ENCODE measurements around the gene TOMM5.
A peak's percentile ranks its signal among the peaks of the same experiment; 100 is the strongest.
"Not testable (repeated sequence)": the region's sequence is repeated elsewhere in the genome, so short reads cannot be mapped to it uniquely, and the experiment has no call there.

Gene TOMM5

DNA sequence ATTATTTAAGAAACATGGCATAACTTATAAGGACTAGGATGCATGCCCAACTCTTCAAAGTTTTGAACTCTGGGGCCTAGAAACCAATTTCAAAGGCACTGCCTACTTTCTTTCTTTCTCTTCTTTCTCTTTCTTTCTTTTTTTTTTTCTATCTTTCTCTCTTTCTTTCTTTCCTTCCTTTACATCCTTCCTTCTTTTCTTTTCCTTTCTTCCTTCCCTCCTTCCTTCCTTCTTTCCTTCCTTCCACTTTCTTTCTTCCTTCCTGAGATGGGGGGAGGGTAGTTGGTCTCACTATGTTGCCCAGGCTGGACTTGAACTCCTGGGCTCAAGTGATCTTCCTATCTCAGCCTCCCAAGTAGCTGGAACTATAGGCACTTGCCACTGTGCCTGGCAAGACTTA is 15.9 kb upstream of the TOMM5 start:
- Histone ChIP-seq H3K9me3 (ENCODE audit: control insufficient read depth, low read length) (no peaks in the 10 kb centered on the region), H3K9ac (ENCODE audit: low read length) (no peak overlapping the region), H3K4me1 (ENCODE audit: control insufficient read depth, insufficient read depth, low read length) (peaks cover 1% of the 10 kb centered on the region), H3K36me3 (ENCODE audit: control insufficient read depth, insufficient read depth, low read length) (no peaks in the 10 kb centered on the region), H3K4me3 (ENCODE audit: low read length) (no peak overlapping the region), H3K27me3 (ENCODE audit: control insufficient read depth, insufficient read depth, low read length) (no peaks in the 10 kb centered on the region)

- no peaks in the 10 kb centered on the region for H3K9me3 ChIP-seq (ENCODE audit: control insufficient read depth, low read length)
- no peak overlapping the region for H3K9ac ChIP-seq (ENCODE audit: low read length)
- H3K36me3 ChIP-seq (ENCODE audit: control insufficient read depth, insufficient read depth, low read length), result no peaks in the 10 kb centered on the region
- no peaks in the 10 kb centered on the region for H3K27me3 ChIP-seq (ENCODE audit: control insufficient read depth, insufficient read depth, low read length)
- no peak overlapping the region for H3K4me3 ChIP-seq (ENCODE audit: low read length)
- H3K4me1 ChIP-seq (ENCODE audit: control insufficient read depth, insufficient read depth, low read length), result peaks cover 8% of the 10 kb centered on the region
Observed at GRCh38 chr9:37604296-37604695, 11.9 kb upstream of the TOMM5 start.

DNA sequence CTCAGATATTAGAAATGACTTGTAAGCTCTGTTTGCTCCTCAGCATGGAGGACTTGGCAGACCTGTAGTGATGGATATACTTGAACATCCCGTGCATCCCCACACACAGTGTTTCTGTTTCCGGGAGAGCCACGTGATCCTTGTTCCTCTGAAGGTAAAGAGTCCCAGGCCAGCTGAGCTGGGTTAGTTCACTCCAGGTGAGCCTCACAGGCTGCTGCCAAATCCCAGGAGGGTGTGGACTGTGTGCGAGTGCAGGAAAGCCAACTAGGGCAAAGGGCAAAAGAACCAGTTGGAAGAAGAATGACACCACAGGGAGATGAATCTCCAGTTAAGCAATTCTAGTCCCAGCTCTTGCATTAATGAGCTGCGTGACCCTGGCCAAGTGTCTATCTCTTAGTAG is 10.4 kb upstream of the TOMM5 start:
- Histone ChIP-seq H3K4me3 (ENCODE audit: low read length) (no peak overlapping the region), H3K9ac (ENCODE audit: low read length) (no peak overlapping the region), H3K27me3 (ENCODE audit: control insufficient read depth, insufficient read depth, low read length) (no peaks in the 10 kb centered on the region), H3K4me1 (ENCODE audit: control insufficient read depth, insufficient read depth, low read length) (peaks cover 8% of the 10 kb centered on the region), H3K36me3 (ENCODE audit: control insufficient read depth, insufficient read depth, low read length) (no peaks in the 10 kb centered on the region), H3K9me3 (ENCODE audit: control insufficient read depth, low read length) (no peaks in the 10 kb centered on the region)

- not testable (repeated sequence) for H3K27me3 ChIP-seq (ENCODE audit: control insufficient read depth, insufficient read depth, low read length); H3K9me3 ChIP-seq (ENCODE audit: control insufficient read depth, low read length); H3K36me3 ChIP-seq (ENCODE audit: control insufficient read depth, insufficient read depth, low read length); H3K4me1 ChIP-seq (ENCODE audit: control insufficient read depth, insufficient read depth, low read length); H3K9ac ChIP-seq (ENCODE audit: low read length); H3K4me3 ChIP-seq (ENCODE audit: low read length)
Observed at GRCh38 chr9:37602061-37602460, 9.7 kb upstream of the TOMM5 start.

GRCh38 chr9:37596504-37596903 is 4.1 kb upstream of the TOMM5 start:
- Histone ChIP-seq H3K9ac (ENCODE audit: low read length) (no peak overlapping the region), H3K27me3 (ENCODE audit: control insufficient read depth, insufficient read depth, low read length) (peaks cover 5% of the 10 kb centered on the region), H3K36me3 (ENCODE audit: control insufficient read depth, insufficient read depth, low read length) (no peaks in the 10 kb centered on the region), H3K4me1 (ENCODE audit: control insufficient read depth, insufficient read depth, low read length) (no peaks in the 10 kb centered on the region), H3K4me3 (ENCODE audit: low read length) (no peak overlapping the region), H3K9me3 (ENCODE audit: control insufficient read depth, low read length) (no peaks in the 10 kb centered on the region)

- H3K4me3 ChIP-seq (ENCODE audit: low read length), result no peak overlapping the region
- peaks cover 5% of the 10 kb centered on the region for H3K27me3 ChIP-seq (ENCODE audit: control insufficient read depth, insufficient read depth, low read length)
- no peak overlapping the region for H3K9ac ChIP-seq (ENCODE audit: low read length)
- H3K9me3 ChIP-seq (ENCODE audit: control insufficient read depth, low read length), result no peaks in the 10 kb centered on the region
- peaks cover 9% of the 10 kb centered on the region for H3K4me1 ChIP-seq (ENCODE audit: control insufficient read depth, insufficient read depth, low read length)
- no peaks in the 10 kb centered on the region for H3K36me3 ChIP-seq (ENCODE audit: control insufficient read depth, insufficient read depth, low read length)
Observed at GRCh38 chr9:37593883-37594448, 1.6 kb upstream of the TOMM5 start.

DNA sequence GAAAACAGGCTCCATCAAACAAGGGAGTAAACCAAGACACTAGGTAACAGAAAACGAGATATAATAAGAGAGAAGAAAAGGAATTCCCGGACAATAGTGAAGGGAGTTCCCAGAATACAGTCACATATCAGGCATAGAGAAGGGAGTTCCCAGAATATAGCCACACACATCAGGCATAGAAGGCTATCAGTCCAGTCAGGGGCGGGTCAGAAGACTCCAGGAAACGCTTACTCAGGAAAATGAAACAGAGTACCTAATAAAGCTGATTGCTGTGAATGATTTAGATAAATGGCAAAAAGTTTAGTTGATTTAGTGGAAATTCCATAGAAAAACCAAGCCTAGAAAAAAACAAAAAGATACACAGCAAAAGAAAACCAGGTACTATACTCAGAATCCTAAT is 4.9 kb downstream of the TOMM5 start:
- Histone ChIP-seq H3K4me1 (ENCODE audit: control insufficient read depth, insufficient read depth, low read length) (peaks cover 15% of the 10 kb centered on the region), H3K27me3 (ENCODE audit: control insufficient read depth, insufficient read depth, low read length) (no peaks in the 10 kb centered on the region), H3K9ac (ENCODE audit: low read length) (no peak overlapping the region), H3K4me3 (ENCODE audit: low read length) (no peak overlapping the region), H3K9me3 (ENCODE audit: control insufficient read depth, low read length) (no peaks in the 10 kb centered on the region), H3K36me3 (ENCODE audit: control insufficient read depth, insufficient read depth, low read length) (no peaks in the 10 kb centered on the region)

DNA sequence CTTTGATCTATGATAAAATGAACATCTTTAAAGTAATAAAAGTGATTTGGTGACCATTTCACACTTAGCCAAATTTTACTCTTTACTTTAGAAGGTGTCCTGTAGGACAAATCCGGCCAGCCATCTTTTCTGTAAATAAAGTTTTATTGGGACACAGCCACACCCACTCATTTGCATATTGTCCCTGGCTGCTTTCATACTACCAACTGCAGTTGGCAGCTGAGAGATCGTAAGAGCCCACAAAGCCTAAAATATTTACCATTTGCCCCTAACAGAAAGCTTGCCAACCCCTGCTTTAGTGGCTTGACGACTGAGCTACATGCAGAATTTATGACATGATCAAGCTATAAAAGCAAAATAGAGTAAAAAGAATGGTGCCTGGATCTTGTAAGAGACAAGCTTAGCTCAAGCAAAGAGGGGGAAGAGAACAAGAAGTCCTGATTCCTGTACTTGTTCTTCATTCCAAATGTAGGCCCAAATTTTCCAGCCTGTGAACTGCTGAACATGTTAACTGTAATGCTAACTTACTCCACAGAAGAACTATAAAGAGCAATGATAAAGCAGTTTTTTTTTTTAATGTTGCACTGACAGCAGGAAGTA is 8.8 kb downstream of the TOMM5 start:
- no peak overlapping the region for H3K4me3 ChIP-seq (ENCODE audit: low read length)
- no peak overlapping the region for H3K9ac ChIP-seq (ENCODE audit: low read length)
- no peaks in the 10 kb centered on the region for H3K9me3 ChIP-seq (ENCODE audit: control insufficient read depth, low read length)
- H3K27me3 ChIP-seq (ENCODE audit: control insufficient read depth, insufficient read depth, low read length), result no peaks in the 10 kb centered on the region
- no peaks in the 10 kb centered on the region for H3K36me3 ChIP-seq (ENCODE audit: control insufficient read depth, insufficient read depth, low read length)
- peaks cover 6% of the 10 kb centered on the region for H3K4me1 ChIP-seq (ENCODE audit: control insufficient read depth, insufficient read depth, low read length)

DNA sequence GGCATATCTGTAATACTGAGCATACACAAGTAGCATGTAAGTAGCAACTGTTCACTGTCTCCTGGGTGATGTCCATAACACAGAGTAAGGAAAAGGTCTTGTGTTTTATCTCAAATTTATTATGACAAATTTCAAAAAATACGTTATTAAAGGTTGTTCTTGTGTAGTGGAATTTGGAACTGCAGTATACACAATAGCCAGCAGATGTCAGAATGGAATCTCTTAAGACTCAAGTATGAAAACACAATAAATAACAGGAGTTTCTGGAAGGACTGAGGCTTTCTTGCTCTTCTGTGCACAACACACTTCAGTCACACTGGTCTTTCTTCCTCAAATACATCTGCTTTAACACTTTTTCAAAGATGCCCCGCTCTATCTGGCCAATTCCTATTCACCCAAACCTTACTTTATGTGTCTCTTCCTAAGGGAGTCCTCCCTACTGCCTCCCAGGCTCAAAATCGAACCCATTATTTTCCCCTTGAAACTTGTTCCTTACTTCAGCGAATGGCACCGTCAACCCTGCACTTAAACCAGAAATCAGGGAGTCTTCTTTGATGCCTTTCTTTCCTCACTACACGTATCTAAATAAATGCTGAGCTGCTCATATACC is 9.7 kb downstream of the TOMM5 start:
- no peak overlapping the region for H3K9ac ChIP-seq (ENCODE audit: low read length)
- peaks cover 6% of the 10 kb centered on the region for H3K4me1 ChIP-seq (ENCODE audit: control insufficient read depth, insufficient read depth, low read length)
- H3K4me3 ChIP-seq (ENCODE audit: low read length), result no peak overlapping the region
- H3K27me3 ChIP-seq (ENCODE audit: control insufficient read depth, insufficient read depth, low read length), result no peaks in the 10 kb centered on the region
- H3K9me3 ChIP-seq (ENCODE audit: control insufficient read depth, low read length), result no peaks in the 10 kb centered on the region
- H3K36me3 ChIP-seq (ENCODE audit: control insufficient read depth, insufficient read depth, low read length), result no peaks in the 10 kb centered on the region

DNA sequence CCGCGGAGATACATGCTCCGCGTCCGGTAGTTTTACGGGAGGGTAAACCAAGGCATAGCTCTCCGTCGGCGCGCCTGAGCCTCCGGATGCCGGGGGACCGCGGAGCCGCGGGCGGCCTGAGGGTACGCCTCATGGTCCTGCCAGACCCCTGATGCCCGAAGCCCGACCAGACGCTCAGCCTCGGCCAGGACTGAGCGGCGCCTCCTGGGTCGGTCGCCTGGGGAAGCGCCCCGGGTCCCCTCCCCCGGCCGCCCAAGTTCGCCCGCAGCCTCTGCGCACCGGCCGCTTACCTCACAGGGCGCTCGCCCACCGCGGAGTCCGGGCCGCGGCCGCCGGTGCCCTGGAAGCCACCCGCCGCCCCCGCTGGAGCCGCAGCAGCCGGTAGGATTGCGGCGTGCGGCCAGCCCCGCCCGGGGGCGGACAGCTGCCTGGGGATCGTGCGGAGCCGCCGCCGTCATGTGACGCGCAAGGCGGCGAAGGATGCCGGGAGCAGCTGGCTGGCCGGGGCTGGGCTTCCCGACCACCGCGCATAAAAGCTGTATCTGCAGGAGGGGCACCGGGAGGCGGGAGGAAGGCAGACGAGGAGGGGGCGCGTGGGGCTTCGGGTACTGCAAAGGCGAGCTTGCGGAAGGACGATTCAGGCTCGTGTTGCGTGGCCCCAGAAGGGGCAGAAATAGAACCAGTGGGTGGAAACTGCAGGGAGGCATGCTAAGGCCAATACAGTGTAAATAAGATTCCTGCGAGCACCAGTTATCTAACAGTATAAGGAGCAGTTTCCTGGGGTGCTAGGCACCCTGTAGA is 16.3 kb downstream of the TOMM5 start, which contains the start of gene FBXO10:
Gene FBXO10 (minus strand): TSS at position 460 of the 801 bp plus-strand sequence. CDS start 34,612 bp downstream, outside the sequence.
- Histone ChIP-seq H3K36me3 (ENCODE audit: control insufficient read depth, insufficient read depth, low read length) (no peaks in the 10 kb centered on the region), H3K4me3 (ENCODE audit: low read length) (peak within 1 kb of the TSS; percentile 52), H3K9ac (ENCODE audit: low read length) (peak within 1 kb of the TSS; percentile 47), H3K9me3 (ENCODE audit: control insufficient read depth, low read length) (no peaks in the 10 kb centered on the region), H3K27me3 (ENCODE audit: control insufficient read depth, insufficient read depth, low read length) (no peaks in the 10 kb centered on the region), H3K4me1 (ENCODE audit: control insufficient read depth, insufficient read depth, low read length) (peaks cover 4% of the 10 kb centered on the region)

- Histone ChIP-seq H3K4me3 (ENCODE audit: low read length) (peak overlapping the region; percentile 52), H3K9ac (ENCODE audit: low read length) (peak overlapping the region; percentile 47), H3K9me3 (ENCODE audit: control insufficient read depth, low read length) (no peaks in the 10 kb centered on the region), H3K27me3 (ENCODE audit: control insufficient read depth, insufficient read depth, low read length) (no peaks in the 10 kb centered on the region), H3K4me1 (ENCODE audit: control insufficient read depth, insufficient read depth, low read length) (peaks cover 4% of the 10 kb centered on the region), H3K36me3 (ENCODE audit: control insufficient read depth, insufficient read depth, low read length) (no peaks in the 10 kb centered on the region)
Observed at GRCh38 chr9:37575511-37575914, 16.9 kb downstream of the TOMM5 start.

- Histone ChIP-seq H3K4me1 (ENCODE audit: control insufficient read depth, insufficient read depth, low read length) (peaks cover 4% of the 10 kb centered on the region), H3K9ac (ENCODE audit: low read length) (no peak overlapping the region), H3K4me3 (ENCODE audit: low read length) (no peak overlapping the region), H3K9me3 (ENCODE audit: control insufficient read depth, low read length) (no peaks in the 10 kb centered on the region), H3K36me3 (ENCODE audit: control insufficient read depth, insufficient read depth, low read length) (no peaks in the 10 kb centered on the region), H3K27me3 (ENCODE audit: control insufficient read depth, insufficient read depth, low read length) (no peaks in the 10 kb centered on the region)
Observed at GRCh38 chr9:37575001-37575400, 17.4 kb downstream of the TOMM5 start.
